GM21447 (cell line): ENCODE data around the gene BNIPL.

ENCODE experiments used
- ATAC-seq: cut with Tn5 transposase; IDR thresholded peaks from one replicate; pipeline ENCODE4 v1.9.1; 2021; ENCODE audit not compliant: unreplicated experiment

Gene BNIPL

DNA sequence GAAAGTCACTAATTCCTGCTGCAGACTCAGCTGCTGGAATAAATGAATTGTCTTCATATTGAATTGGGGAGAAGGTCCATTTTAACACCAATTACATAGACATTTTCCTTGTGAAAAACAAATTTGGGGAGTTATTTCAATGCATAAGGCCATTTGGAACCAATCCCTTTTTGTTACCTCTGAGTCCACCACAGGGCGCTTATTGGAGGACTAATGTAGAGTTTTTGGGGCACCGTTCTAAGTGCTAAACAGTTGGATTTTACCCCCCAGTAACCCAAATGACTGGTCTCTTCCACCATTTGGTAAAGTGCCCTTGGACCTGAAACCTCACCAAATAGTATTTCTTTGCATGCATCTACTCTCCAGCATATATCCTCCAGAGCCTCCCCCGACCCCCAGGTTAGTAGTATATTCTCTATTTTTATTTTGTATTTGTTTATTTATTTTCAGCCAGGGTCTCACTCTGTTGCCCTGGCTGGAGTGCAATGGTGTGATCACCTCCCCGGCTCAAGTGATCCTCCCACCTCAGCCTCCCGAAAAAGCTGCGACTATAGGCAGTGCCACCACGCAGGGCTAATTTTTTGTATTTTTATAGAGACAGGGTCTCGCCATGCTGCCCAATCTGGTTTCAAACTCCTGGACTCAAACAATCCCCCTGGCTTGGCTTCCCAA is 26.6 kb upstream of the BNIPL start:
- ATAC-seq: no peak

GRCh38 chr1:151010346-151010726 is 26.1 kb upstream of the BNIPL start:
- ATAC-seq: no peak

DNA sequence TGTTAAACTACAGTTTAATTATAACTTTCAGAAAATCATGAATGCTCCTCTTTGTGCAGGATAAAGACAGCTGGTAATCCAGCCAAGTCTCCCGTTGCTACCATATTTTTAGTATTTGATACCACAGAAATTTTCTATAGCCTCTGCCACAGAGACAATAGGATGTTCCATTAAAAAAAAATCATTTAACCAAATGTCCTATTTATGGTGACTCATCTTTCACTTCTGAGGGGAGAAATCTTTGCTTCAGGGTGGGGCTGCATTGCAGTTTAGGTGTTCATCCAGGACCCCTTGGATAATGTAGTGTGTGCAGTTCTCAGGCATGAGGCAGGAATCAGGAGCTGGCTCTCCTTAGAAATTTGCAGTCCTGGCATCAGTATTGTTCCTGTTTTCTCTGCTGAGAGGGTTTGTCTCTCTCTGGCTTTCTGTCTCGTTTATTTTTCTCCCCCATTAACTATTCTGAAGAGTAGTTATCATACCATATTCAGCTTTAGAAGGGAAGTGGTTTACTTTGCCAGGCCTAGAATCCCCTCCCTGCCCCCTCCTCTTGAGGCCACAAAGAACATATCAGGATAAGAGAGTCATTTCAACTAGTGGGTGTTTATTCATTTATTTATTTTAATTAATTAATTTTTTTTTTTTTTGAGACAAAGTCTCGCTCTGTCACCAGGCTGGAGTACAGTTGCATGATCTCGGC is 25.1 kb upstream of the BNIPL start:
- no peak for ATAC-seq

DNA sequence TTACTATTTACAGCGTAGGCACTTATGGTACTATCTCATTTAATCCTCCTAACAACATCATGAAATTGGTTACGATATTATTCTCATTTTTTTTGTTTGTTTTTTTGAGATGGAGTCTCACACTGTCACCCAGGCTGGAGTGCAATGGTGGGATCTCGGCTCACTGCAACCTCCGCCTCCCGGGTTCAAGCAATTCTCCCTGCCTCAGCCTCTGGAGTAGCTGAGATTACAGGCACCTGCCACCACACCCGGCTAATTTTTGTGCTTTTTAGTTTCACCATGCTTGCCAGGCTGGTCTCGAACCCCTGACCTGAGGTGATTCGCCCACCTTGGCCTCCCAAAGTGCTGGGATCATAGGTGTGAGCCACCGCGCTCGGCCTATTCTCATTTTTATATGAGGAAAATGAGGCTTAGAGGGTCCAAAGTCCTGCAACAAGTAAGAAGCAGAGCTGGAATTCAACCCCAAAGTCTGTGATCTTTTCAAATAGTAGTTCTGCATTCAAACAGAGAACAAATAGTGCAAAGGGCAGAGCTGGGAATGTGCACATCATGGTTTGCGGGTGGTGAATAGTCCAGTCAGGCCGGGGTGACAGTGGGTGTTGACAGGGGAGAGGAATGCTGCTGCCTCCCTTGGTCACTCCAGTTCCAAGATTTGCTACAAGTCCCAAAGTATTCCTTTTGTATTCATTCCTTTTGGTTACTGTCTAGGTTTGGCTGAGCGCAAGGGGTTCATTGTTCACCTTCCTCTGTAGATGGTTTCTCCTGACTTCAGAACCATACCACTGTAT is 23.5 kb upstream of the BNIPL start:
- no peak for ATAC-seq

DNA sequence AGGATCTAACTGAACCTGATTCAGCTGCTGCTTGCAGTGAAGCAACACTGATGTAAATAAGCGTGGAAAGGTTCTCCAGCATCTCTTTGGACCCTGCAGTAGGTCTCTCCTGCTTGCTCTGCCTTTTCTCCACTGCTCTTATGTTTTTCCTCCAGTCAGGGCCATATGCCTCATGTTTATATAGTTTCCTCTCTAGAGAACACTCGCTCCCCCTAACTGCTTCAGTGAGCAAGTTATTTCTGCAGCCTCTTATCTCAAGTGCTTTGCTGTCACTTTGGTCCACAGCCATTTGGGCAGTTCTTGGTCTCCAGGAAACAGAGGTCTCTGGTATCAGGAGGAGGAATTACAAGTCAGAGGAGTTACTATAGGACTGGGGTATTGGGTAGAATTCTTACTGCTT is 22.9 kb upstream of the BNIPL start:
- ATAC-seq: no peak

DNA sequence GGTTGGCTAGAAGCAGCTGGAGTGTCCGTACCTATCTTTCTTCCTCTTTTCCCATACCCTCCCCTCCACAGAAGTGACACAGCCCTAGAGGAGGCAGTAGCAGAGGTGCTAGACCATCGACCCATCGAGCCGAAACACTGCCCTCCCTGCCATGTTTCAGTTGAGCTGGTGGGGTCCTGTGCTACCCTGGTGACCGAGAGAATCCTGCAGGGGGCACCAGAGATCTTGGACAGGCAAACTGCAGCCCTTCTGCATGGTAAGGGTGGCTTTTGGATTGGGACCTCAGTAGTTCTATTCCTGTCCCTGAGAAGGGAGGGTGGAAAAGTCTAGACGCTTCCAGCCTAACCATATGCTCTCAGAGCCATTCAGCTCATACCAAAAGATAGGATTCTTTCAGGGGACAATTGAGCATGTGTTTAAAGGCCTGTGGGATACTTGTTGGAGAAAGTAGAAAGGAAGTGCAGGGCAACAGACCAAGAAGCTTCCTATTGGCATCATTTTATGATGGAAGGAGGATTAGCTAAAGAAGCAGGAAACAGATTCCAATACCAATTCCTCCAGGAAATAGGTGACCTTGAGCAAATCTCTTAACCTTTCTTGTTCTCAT is 11.7 kb upstream of the BNIPL start:
- no peak for ATAC-seq

GRCh38 chr1:151026460-151026859 is 9.9 kb upstream of the BNIPL start:
- no peak for ATAC-seq

- ATAC-seq: no peak
Measured at GRCh38 chr1:151032164-151032563, 4.2 kb upstream of the BNIPL start.

- ATAC-seq: no peak
Measured at GRCh38 chr1:151035167-151035566, 1.2 kb upstream of the BNIPL start.

DNA sequence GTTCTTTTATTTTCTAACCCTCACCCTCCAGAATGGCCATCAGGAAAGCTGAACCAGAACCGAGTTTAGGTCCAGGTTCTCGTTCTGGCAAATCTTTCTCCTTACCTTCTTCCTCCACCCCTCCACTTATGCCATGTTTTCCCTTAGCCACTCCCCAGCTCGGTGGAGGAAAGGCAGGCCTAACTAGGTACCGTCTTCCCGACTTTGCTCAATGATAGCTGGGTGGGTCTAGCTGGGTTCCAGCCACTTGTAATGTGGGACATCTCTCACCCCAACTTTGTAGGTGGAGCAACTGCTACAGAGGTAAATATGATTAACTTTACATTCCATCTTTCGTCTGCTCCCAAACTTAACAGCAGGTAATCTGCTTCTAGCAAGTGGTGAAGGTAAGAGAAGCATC is 646 bp downstream of the BNIPL start:
- ATAC-seq: no peak

- ATAC-seq: no peak
Measured at GRCh38 chr1:151039521-151039920, 3.1 kb downstream of the BNIPL start.

GRCh38 chr1:151043163-151043562 is 6.8 kb downstream of the BNIPL start:
- no peak for ATAC-seq

- ATAC-seq: peak; percentile 55
Measured at GRCh38 chr1:151047591-151047924, 11.2 kb downstream of the BNIPL start, which contains the start of gene C1orf56. Gene C1orf56, plus strand, starts transcription at chr1:151047751. Its CDS starts 97 bp downstream, at chr1:151047848.

- ATAC-seq: peak; percentile 68
Measured at GRCh38 chr1:151047925-151048644, 11.7 kb downstream of the BNIPL start.

- ATAC-seq: no peak
Measured at GRCh38 chr1:151048645-151049032, 12.3 kb downstream of the BNIPL start.

- no peak for ATAC-seq
Measured at GRCh38 chr1:151049458-151049857, 13.1 kb downstream of the BNIPL start.

DNA sequence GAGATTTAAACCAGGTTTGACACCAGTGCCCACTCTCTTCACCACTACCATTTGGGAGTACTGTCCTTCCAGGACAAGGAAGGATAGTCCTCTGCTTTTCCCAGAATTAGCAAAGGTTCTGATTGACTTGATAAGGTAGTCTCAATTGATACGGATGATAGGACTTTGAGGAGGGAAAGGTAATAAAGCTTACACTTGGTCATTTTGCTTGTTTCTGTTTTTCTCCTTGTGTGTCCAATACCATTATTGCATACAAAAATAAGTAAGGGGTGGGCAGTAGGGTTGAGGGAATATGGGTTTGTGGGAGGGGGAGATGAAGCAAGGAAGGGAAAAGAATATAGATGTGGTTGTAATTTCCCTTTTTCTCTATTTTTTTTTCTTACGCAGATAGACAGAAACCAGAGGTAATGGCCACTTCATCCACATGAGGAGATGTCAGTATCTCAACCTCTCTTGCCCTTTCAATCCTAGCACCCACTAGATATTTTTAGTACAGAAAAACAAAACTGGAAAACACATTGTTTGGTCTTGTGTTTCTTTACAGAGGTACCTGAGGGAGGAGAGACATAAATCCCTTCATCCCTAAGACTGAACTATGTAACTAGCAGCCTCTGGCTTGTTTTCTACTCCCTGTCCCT is 13.8 kb downstream of the BNIPL start:
- ATAC-seq: no peak

- ATAC-seq: no peak
Measured at GRCh38 chr1:151051356-151052009, 15.1 kb downstream of the BNIPL start.

- ATAC-seq: no peak
Measured at GRCh38 chr1:151054971-151055547, 18.7 kb downstream of the BNIPL start.

DNA sequence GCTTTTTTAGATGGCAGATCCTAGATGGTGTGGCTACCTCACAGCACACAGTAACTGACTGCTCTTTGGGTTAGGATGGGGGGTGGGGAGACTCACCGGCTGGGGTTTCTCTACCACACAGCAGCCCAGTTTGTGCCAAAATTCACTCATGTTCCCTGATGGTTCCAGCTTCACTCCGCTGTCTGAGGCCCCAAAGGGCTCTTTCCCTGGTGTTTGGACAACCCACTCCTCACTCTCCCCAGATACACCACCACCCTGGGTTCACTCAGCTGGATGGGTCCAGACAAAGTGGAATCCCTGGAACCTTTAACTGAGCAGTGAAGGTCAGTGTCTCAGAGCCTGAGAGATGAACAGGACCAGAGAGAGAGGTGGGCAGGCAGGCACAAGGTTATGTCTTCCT is 19.2 kb downstream of the BNIPL start:
- ATAC-seq: no peak
